ENCODE results near the gene IL19.

The IL19 gene

DNA sequence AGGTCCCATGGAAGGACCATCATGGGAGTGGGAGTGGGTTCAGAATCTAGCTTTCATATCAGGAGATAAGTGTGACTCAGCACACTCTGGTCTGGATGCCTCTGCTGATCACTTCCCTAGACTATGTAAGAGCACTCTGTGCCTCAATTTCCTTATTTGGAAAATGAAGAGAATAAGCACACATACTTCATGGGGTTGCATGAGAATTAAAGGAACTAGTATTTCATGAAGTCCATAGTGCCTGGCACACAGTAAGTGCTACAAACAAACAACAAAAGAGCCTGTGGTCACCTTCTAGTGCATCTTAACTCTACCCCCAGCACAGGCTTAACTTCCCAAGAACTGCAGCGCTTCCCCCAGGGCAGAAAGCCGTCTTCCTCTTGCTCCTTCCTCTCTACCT lies 85.3 kb downstream of the IL19 start:
- TF ChIP-seq CTCF (IDR thresholded peaks at IDR 0.05; ENCODE audit: low read depth, low read length) (no peak), POLR2A (IDR thresholded peaks at IDR 0.05; ENCODE audit: extremely low read depth, insufficient read length) (no peak), MAX (IDR thresholded peaks at IDR 0.05; ENCODE audit: low read depth, low read length) (no peak), MYC (IDR thresholded peaks at IDR 0.05; ENCODE audit: low read depth, low read length) (no peak)
- H3K4me3 ChIP-seq (ENCODE audit: low read depth, low read length), result no peak overlapping the region
- no peak for DNase-seq (ENCODE audit: low read depth)

DNA sequence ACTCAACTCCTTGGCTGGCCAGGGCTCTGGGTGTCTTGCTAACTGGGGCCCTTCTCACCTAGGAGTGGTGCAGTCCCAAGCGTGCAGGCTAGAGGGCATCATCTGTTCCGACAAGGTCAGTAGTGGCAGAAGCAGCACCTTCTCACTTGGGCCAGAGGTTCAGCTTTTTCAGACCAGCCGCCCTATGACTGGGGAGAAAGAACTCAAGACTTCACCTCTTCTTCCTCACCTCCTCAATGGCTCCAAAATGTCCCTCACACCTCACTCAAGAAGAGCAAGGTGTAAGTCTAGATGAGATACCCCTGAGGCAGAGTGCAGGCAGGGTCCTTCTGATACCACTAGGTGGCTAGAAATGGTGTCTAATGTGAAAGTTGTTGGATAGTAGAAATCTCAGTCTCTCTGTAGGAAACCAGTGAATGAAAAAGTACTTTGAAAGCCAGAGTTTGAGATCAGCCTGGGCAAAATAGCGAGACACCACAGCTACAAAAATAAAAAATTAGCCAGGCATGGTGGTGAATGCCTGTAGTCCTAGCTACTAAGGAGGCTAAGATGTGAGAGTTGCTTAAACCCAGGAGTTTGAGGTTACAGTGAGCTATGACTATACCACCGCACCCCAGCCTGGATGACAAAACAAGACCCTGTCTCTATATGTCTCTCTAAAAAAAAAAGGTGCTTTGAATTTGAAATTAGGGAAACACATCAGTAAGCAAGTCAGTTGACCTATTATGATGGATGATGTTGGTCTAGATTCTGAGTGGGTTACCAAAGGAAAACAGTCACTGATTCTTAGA lies 86.3 kb downstream of the IL19 start:
- H3K4me3 ChIP-seq (ENCODE audit: low read depth, low read length), result no peak overlapping the region
- TF ChIP-seq CTCF (IDR thresholded peaks at IDR 0.05; ENCODE audit: low read depth, low read length), result no peak
- TF ChIP-seq POLR2A (IDR thresholded peaks at IDR 0.05; ENCODE audit: extremely low read depth, insufficient read length), result no peak
- no peak for TF ChIP-seq MYC (IDR thresholded peaks at IDR 0.05; ENCODE audit: low read depth, low read length)
- DNase-seq (ENCODE audit: low read depth), result no peak

GRCh38 chr1:206859082-206859521 lies 88.5 kb downstream of the IL19 start:
- TF ChIP-seq MAX (IDR thresholded peaks at IDR 0.05; ENCODE audit: low read depth, low read length) (no peak), POLR2A (IDR thresholded peaks at IDR 0.05; ENCODE audit: extremely low read depth, insufficient read length) (no peak), CTCF (IDR thresholded peaks at IDR 0.05; ENCODE audit: low read depth, low read length) (no peak), MYC (IDR thresholded peaks at IDR 0.05; ENCODE audit: low read depth, low read length) (no peak)
- DNase-seq (ENCODE audit: low read depth), result no peak
- H3K4me3 ChIP-seq (ENCODE audit: low read depth, low read length), result no peak overlapping the region

DNA sequence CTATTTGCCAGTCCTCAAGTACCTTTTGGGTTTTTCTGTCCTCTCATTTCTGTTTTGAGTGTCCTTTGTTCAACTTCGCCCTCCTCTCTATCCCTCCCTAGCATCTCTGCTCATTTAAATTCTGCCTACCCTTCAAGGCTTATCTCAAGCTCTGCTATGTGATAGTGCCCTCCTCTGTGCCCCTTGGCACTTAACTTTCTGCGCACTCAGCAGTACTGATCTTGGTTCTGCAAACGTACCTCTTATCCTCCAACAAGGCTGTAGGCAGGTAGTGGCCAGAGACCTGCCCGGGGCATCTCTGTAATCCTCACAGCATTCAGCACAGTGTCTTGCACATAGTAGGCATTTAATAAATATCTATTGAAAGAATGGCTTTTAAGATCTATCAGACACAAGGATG lies 89.6 kb downstream of the IL19 start:
- TF ChIP-seq MYC (IDR thresholded peaks at IDR 0.05; ENCODE audit: low read depth, low read length) (no peak), MAX (IDR thresholded peaks at IDR 0.05; ENCODE audit: low read depth, low read length) (no peak), POLR2A (IDR thresholded peaks at IDR 0.05; ENCODE audit: extremely low read depth, insufficient read length) (no peak), CTCF (IDR thresholded peaks at IDR 0.05; ENCODE audit: low read depth, low read length) (no peak)
- no peak overlapping the region for H3K4me3 ChIP-seq (ENCODE audit: low read depth, low read length)
- no peak for DNase-seq (ENCODE audit: low read depth)

DNA sequence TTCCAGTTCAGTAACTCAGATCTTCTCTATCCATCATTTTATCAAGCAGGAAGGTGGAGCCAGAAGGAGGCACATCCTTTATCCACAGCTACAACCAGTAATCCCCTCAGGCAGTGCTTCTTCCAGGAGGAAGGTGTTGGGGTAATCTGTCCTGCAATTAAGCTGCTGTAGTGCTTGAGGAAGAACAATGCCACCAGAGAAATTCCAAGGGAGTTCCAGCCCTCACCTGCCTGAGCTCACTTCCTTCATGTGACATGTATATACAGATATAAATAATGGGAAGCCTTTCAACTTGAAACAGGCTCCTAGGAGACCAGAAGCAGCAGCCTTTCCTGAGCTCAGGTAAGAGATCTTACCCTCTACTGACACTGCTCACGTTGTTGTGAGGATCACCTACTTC lies 92.7 kb downstream of the IL19 start:
- H3K4me3 ChIP-seq (ENCODE audit: low read depth, low read length), result no peak overlapping the region
- TF ChIP-seq POLR2A (IDR thresholded peaks at IDR 0.05; ENCODE audit: extremely low read depth, insufficient read length), result no peak
- TF ChIP-seq MAX (IDR thresholded peaks at IDR 0.05; ENCODE audit: low read depth, low read length), result no peak
- no peak for TF ChIP-seq CTCF (IDR thresholded peaks at IDR 0.05; ENCODE audit: low read depth, low read length)
- TF ChIP-seq MYC (IDR thresholded peaks at IDR 0.05; ENCODE audit: low read depth, low read length), result no peak
- DNase-seq (ENCODE audit: low read depth), result no peak

Measured in NB4 (cell line).